GM12878 (cell line): Measurements from ENCODE around the gene SLC15A1. TPM values are rescaled to one million over a fixed set of nuclear protein-coding genes. Genes with fewer than 3 reads are reported as not detected.

ENCODE experiments used
- ATAC-seq: fragments of 200-7000 bp; cut with Tn5 transposase; 3 replicates; pipeline ENCODE4 v1.9.1; 2020; ENCODE audit warnings: mild to moderate bottlenecking, moderate library complexity
- BruUV-seq: library from RNA; stranded (reverse); fragments of 400-500 nt; replicated peaks from 2 replicates; lab custom pipeline; 2021; lab: Mats Ljungman, UMichigan
- CTCF ChIA-PET: fragments of 300-600 bp; sonication (Branson Sonifier 250); formaldehyde crosslinking; extraction: SDS; loops from one replicate; lab custom pipeline; 2021; ENCODE audit warnings: inconsistent platforms; lab: Yijun Ruan, JAX
- POLR2A ChIA-PET: fragments of 350-600 bp; formaldehyde crosslinking; extraction: SDS; loops from one replicate; lab custom pipeline; 2021; ENCODE audit warnings: inconsistent platforms; lab: Charles Lee
- RAD21 ChIA-PET: fragments of 300-600 bp; sonication (Branson Sonifier 250); formaldehyde crosslinking; loops from one replicate; lab custom pipeline; 2023; ENCODE audit warnings: antibody characterized with exemption; ENCODE audit not compliant: unreplicated experiment; lab: Charles Lee
- SMC1A ChIA-PET: fragments of 300-600 bp; sonication (Branson Sonifier 250); formaldehyde crosslinking; loops from one replicate; lab custom pipeline; 2023; ENCODE audit not compliant: unreplicated experiment, uncharacterized antibody; lab: Charles Lee
- DNase-seq: peaks from one replicate; pipeline ENCODE4 v3.0.0-alpha.2; 2011; ENCODE audit warnings: low read depth, low spot score
- FAIRE-seq: peaks from 3 replicates; lab custom pipeline; 2011; peaks lifted over from hg19 to GRCh38; lab: Jason Lieb, UNC
- H2AFZ ChIP-seq: 2 replicates; pipeline ENCODE4 v1.6.0; 2011; ENCODE audit warnings: low read depth, low read length, control low read depth; ENCODE audit not compliant: control insufficient read depth
- H3K27ac ChIP-seq: 2 replicates; pipeline ENCODE4 v1.5.1; 2011; ENCODE audit warnings: control low read depth; ENCODE audit not compliant: control insufficient read depth, insufficient read depth
- H3K27me3 ChIP-seq, 2 experiments: replicated peaks in 1 of 2; 2 replicates each; pipeline versions ENCODE4 v1.6.0 to v1.6.1; 2011; ENCODE audit warnings: low read length in 1 of 2; ENCODE audit not compliant: control insufficient read depth in 2 of 2, insufficient read depth in 2 of 2
- H3K36me3 ChIP-seq, 2 experiments: 2 replicates each; pipeline ENCODE4 v1.5.1; 2011; ENCODE audit warnings: low read length in 1 of 2; ENCODE audit not compliant: control insufficient read depth in 2 of 2, insufficient read depth in 2 of 2
- H3K4me1 ChIP-seq: 2 replicates; pipeline ENCODE4 v1.6.1; 2011; ENCODE audit warnings: mild to moderate bottlenecking, low read length, moderate library complexity, mixed read lengths; ENCODE audit not compliant: control insufficient read depth, insufficient read depth
- H3K4me2 ChIP-seq: 2 replicates; pipeline ENCODE4 v1.6.0; 2011; ENCODE audit warnings: control low read depth; ENCODE audit not compliant: control insufficient read depth, insufficient read depth
- H3K4me3 ChIP-seq: fragments of 200-600 bp; sonication (generic); 2 replicates; pipeline ENCODE4 v1.5.1; 2016
- H3K79me2 ChIP-seq: 2 replicates; pipeline ENCODE4 v1.6.0; 2011; ENCODE audit warnings: low read length; ENCODE audit not compliant: control insufficient read depth, insufficient read depth
- H3K9ac ChIP-seq: 2 replicates; pipeline ENCODE4 v1.8.0; 2011; ENCODE audit warnings: low read length, control low read depth, mixed read lengths; ENCODE audit not compliant: control insufficient read depth, insufficient read depth
- H3K9me3 ChIP-seq: replicated peaks from 3 replicates; pipeline ENCODE4 v1.5.1; 2011; ENCODE audit warnings: mild to moderate bottlenecking, low read length; ENCODE audit not compliant: control insufficient read depth, insufficient read depth
- H4K20me1 ChIP-seq: 2 replicates; pipeline ENCODE4 v1.6.0; 2011; ENCODE audit not compliant: control insufficient read depth, insufficient read depth
- DPF2 ChIP-seq: fragments of 450-650 bp; IDR thresholded peaks from 2 replicates; pipeline ENCODE4 v1.6.1; 2017; ENCODE audit warnings: mild to moderate bottlenecking
- EGR1 ChIP-seq, 2 experiments: IDR thresholded peaks; 1 replicate in 1 of 2; 2 replicates in 1 of 2; pipeline ENCODE4 v1.6.1; 2011 to 2012; ENCODE audit warnings: low read depth in 2 of 2, low read length in 2 of 2, borderline replicate concordance in 1 of 2, mild to moderate bottlenecking in 1 of 2, moderate library complexity in 1 of 2
- ESRRA ChIP-seq: IDR thresholded peaks from 2 replicates; pipeline ENCODE4 v1.6.1; 2012; ENCODE audit warnings: mild to moderate bottlenecking, low read length, improper control_type of control experiment
- KLF5 ChIP-seq: fragments of 450-650 bp; IDR thresholded peaks from 2 replicates; pipeline ENCODE4 v1.6.1; 2014; ENCODE audit warnings: mild to moderate bottlenecking; ENCODE audit not compliant: partially characterized antibody
- NFIC ChIP-seq: IDR thresholded peaks from 2 replicates; pipeline ENCODE4 v1.6.1; 2012; ENCODE audit warnings: low read depth, mild to moderate bottlenecking, inconsistent platforms, low read length, moderate library complexity
- RAD51 ChIP-seq: fragments of 450-650 bp; IDR thresholded peaks from 2 replicates; pipeline ENCODE4 v1.6.1; 2016; ENCODE audit warnings: moderate library complexity, mild to moderate bottlenecking, inconsistent platforms
- RCOR1 ChIP-seq: conservative IDR thresholded peaks from 2 replicates; pipeline ENCODE4 v1.6.1; 2012; ENCODE audit warnings: low read depth, low read length, improper control_type of control experiment
- SMAD5 ChIP-seq: IDR thresholded peaks from 2 replicates; pipeline ENCODE4 v1.6.1; 2016; ENCODE audit warnings: antibody characterized with exemption, low read depth
- ZNF217 ChIP-seq: fragments of 450-650 bp; IDR thresholded peaks from 2 replicates; pipeline ENCODE4 v1.6.1; 2017; ENCODE audit warnings: antibody characterized with exemption, mild to moderate bottlenecking
- WGBS: methylation state at CpG from one replicate; pipeline ENCODE4 v1.1.6; 2016; ENCODE audit warnings: low lambda C conversion rate; ENCODE audit not compliant: insufficient replicate concordance, insufficient coverage; ENCODE audit errors: missing lambda C conversion rate; 5-methylcytosine and 5-hydroxymethylcytosine counted together
- in situ Hi-C: fragments of 300-500 bp; cut with MboI; formaldehyde crosslinking; loops from 9 replicates; pipeline ENCODE4 v1.14.3; 2018; ENCODE audit warnings: mixed read lengths
- intact Hi-C: fragments of 100-400 bp; cut with micrococcal nuclease; formaldehyde crosslinking; loops from one replicate; pipeline ENCODE4 v1.14.2; 2022; ENCODE audit not compliant: unreplicated experiment
- polyA plus RNA-seq, 11 experiments: library from polyadenylated mRNA; depleted of rRNA in 4 of 11; unstranded in 6 of 11; stranded (reverse) in 5 of 11; fragments of >200 nt; fragmentation: Nextera tagmentation in 4 of 11; fragmentation: Illumina TruSeq in 1 of 11; extraction: Ambion mirVana in 4 of 11; extraction: Trizol in 1 of 11; gene quantifications; 1 replicate in 1 of 11; 2 replicates in 10 of 11; pipeline versions ENCODE4 v1.2.1 to v1.2.3, GENCODE V29; 2011 to 2016; ENCODE audit warnings: inconsistent platforms in 2 of 11, missing spikeins in 2 of 11, low read depth in 1 of 11
- total RNA-seq, 4 experiments: library from RNA; depleted of rRNA in 3 of 4; stranded (reverse); fragments of >200 nt in 3 of 4; fragmentation: Illumina TruSeq in 1 of 4; extraction: Trizol in 1 of 4; gene quantifications; 2 replicates each; pipeline versions ENCODE4 v1.2.1 to v1.2.3, GENCODE V29; 2013 to 2021
- TF ChIP-seq, protein P1 (sequence below): IDR thresholded peaks from 2 replicates; pipeline ENCODE4 v1.6.1; 2011; ENCODE audit warnings: borderline replicate concordance, low read depth, mild to moderate bottlenecking, moderate library complexity, mixed read lengths, low read length; ENCODE audit not compliant: insufficient read depth; ENCODE audit errors: extremely low read length
- TF ChIP-seq, protein P2 (sequence below): IDR thresholded peaks from 2 replicates; pipeline ENCODE4 v1.6.1; 2011; ENCODE audit warnings: low read depth, mild to moderate bottlenecking, low read length, moderate library complexity, borderline replicate concordance; ENCODE audit errors: extremely low read depth

SLC15A1 gene
- total and polyA plus RNA-seq, 10 of the 15 experiments (the other 5 are each of a cell fraction or from before 2014, with no cell fraction given) = not detected

DNA sequence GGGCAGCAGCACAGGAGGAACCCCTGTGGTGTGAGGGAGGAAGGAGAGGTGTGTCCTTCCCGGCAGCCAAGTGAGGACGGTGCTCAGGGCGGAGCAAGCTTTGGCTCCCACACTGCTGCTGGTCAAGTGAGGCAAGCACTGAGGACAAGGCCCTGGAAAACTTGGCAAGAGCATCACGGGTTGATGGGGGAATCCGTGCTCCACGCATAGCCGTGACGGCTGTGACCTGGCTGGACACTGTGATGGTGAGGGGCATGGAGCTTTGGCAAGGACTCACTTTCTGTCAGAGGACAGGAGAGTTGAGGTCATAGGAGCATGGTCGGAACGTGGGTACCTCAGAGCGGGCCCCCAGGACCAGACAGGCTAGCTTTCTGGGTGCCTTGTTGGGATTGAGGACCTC is 29.0 kb upstream of the SLC15A1 start:
- RAD21 ChIA-PET = no interaction called here
- Histone ChIP-seq H3K79me2 (no peaks in the 10 kb centered on the region), H3K9me3 (no peaks in the 10 kb centered on the region), H3K4me1 (no peaks in the 10 kb centered on the region), H3K27me3 (no peaks in the 10 kb centered on the region), H3K36me3 (no peaks in the 10 kb centered on the region), H3K4me2 (no peak overlapping the region), H2AFZ (no peak overlapping the region), H3K9ac (no peak overlapping the region), H4K20me1 (no peaks in the 10 kb centered on the region), H3K4me3 (no peak overlapping the region), H3K27ac (no peak overlapping the region)
- in situ Hi-C loops = no loop called here
- DNase-seq = no peak
- WGBS = 43% methylated on average over 11 of the region's 11 CpGs
- BruUV-seq = no TSS peak
- TF ChIP-seq ESRRA = no peak
- intact Hi-C loops = no loop called here
- POLR2A ChIA-PET = no interaction called here
- FAIRE-seq = no peak
- CTCF ChIA-PET = no interaction called here
- no peak for ATAC-seq
- SMC1A ChIA-PET = no interaction called here

GRCh38 chr13:98781045-98781444 is 28.6 kb upstream of the SLC15A1 start:
- SMC1A ChIA-PET = interaction anchor here (0.9 to 1.7 kb wide), 2 partner anchors 13 to 19 kb away, joined by 4 read pairs; no protein-coding TSS in a partner anchor
- Histone ChIP-seq H3K9me3 (no peaks in the 10 kb centered on the region), H2AFZ (no peak overlapping the region), H3K4me2 (no peak overlapping the region), H3K79me2 (no peaks in the 10 kb centered on the region), H3K9ac (no peak overlapping the region), H3K27me3 (no peaks in the 10 kb centered on the region), H3K27ac (no peak overlapping the region), H3K4me1 (no peaks in the 10 kb centered on the region), H3K36me3 (no peaks in the 10 kb centered on the region), H4K20me1 (no peaks in the 10 kb centered on the region), H3K4me3 (no peak overlapping the region)
- no peak for FAIRE-seq
- whole genome bisulfite sequencing = 42% methylated on average over 11 of the region's 11 CpGs
- POLR2A ChIA-PET = no interaction called here
- CTCF ChIA-PET = interaction anchor here (1.2 kb wide), 1 partner anchor 15 kb away, joined by 3 read pairs; no protein-coding TSS in a partner anchor
- TF ChIP-seq, protein P1, sequence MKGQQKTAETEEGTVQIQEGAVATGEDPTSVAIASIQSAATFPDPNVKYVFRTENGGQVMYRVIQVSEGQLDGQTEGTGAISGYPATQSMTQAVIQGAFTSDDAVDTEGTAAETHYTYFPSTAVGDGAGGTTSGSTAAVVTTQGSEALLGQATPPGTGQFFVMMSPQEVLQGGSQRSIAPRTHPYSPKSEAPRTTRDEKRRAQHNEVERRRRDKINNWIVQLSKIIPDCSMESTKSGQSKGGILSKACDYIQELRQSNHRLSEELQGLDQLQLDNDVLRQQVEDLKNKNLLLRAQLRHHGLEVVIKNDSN = no peak
- TF ChIP-seq RAD51 = no peak
- no peak for TF ChIP-seq RCOR1
- no peak for TF ChIP-seq EGR1 (IDR thresholded peaks at IDR 0.05; ENCODE audit: borderline replicate concordance in 1 of 2, low read depth in 2 of 2, low read length in 2 of 2)
- no peak for TF ChIP-seq ZNF217
- no peak for TF ChIP-seq SMAD5
- TF ChIP-seq, protein P2, sequence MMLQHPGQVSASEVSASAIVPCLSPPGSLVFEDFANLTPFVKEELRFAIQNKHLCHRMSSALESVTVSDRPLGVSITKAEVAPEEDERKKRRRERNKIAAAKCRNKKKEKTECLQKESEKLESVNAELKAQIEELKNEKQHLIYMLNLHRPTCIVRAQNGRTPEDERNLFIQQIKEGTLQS = no peak
- no peak for TF ChIP-seq NFIC
- TF ChIP-seq DPF2 = no peak
- no peak for TF ChIP-seq KLF5
- BruUV-seq = no TSS peak
- RAD21 ChIA-PET = no interaction called here
- in situ Hi-C loops = no loop called here
- no peak for DNase-seq
- no peak for ATAC-seq
- intact Hi-C loops = no loop called here
